Colonic mucosa (tissue), 4 donors: ENCODE results near the gene YAE1. TPM values are rescaled to one million over a fixed set of nuclear protein-coding genes. Genes with fewer than 3 reads are reported as not detected.

Source experiments
- DNase-seq: peaks from one replicate; pipeline ENCODE4 v3.0.0-alpha.2; 2020
- H3K27ac ChIP-seq: fragments of 200-600 bp; one replicate; pipeline ENCODE4 v1.8.0; 2021
- H3K27me3 ChIP-seq: fragments of 200-600 bp; one replicate; pipeline ENCODE4 v1.8.0; 2021
- H3K36me3 ChIP-seq: fragments of 200-600 bp; one replicate; pipeline ENCODE4 v1.8.0; 2021
- H3K4me1 ChIP-seq: fragments of 200-600 bp; one replicate; pipeline ENCODE4 v1.8.0; 2021; ENCODE audit warnings: mild to moderate bottlenecking
- H3K4me3 ChIP-seq: fragments of 200-600 bp; one replicate; pipeline ENCODE4 v1.8.0; 2021
- H3K9ac ChIP-seq, 2 donors: one replicate each; pipeline ENCODE4 v1.7.0; 2013; ENCODE audit warnings: control low read depth in 2 of 2, low read depth in 2 of 2, low read length in 2 of 2
- H3K9me3 ChIP-seq: fragments of 200-600 bp; one replicate; pipeline ENCODE4 v1.8.0; 2021
- CTCF ChIP-seq: fragments of 200-600 bp; IDR thresholded peaks from one replicate; pipeline ENCODE4 v1.8.0; 2022; ENCODE audit warnings: antibody characterized with exemption, mild to moderate bottlenecking
- intact Hi-C: fragments of 100-400 bp; cut with DNase I; formaldehyde crosslinking; loops from one replicate; pipeline ENCODE4 v1.14.1; 2022
- total RNA-seq, 2 donors: library from RNA; stranded (reverse); fragmentation: NEBNext Ultra II Directional in 1 of 2; extraction: Animal tissue kit (Norgen Biotek cat#: 25700) in 1 of 2; gene quantifications; one replicate each; pipeline ENCODE4 v1.2.1, GENCODE V29; 2021
- donor health status: healthy.
- donor health status: DM: no; HTN: no; CAD: no.
- donor health status: DM: no; HTN: no; CAD: no.

Gene YAE1
- total RNA-seq, 2 donors from 2014 or later: 21.8 to 23.2 TPM

GRCh38 chr7:39592586-39592985, 26.4 kb downstream of the YAE1 start:
- Histone ChIP-seq H3K27me3 (no peaks in the 10 kb centered on the region), H3K4me3 (no peak overlapping the region), H3K4me1 (no peaks in the 10 kb centered on the region), H3K27ac (no peak overlapping the region), H3K36me3 (no peaks in the 10 kb centered on the region), H3K9me3 (no peaks in the 10 kb centered on the region), H3K9ac (no peak overlapping the region)
- DNase-seq: no peak
- intact Hi-C loops: no loop called here
- TF ChIP-seq CTCF: no peak

GRCh38 chr7:39594988-39595620, 28.9 kb downstream of the YAE1 start:
- H3K36me3 ChIP-seq: no peaks in the 10 kb centered on the region
- H3K4me1 ChIP-seq: no peaks in the 10 kb centered on the region
- no peak overlapping the region for H3K9ac ChIP-seq
- no peak for TF ChIP-seq CTCF
- no peak for DNase-seq
- H3K27ac ChIP-seq: no peak overlapping the region
- H3K4me3 ChIP-seq: no peak overlapping the region
- H3K27me3 ChIP-seq: no peaks in the 10 kb centered on the region
- intact Hi-C loops: no loop called here
- no peaks in the 10 kb centered on the region for H3K9me3 ChIP-seq

DNA sequence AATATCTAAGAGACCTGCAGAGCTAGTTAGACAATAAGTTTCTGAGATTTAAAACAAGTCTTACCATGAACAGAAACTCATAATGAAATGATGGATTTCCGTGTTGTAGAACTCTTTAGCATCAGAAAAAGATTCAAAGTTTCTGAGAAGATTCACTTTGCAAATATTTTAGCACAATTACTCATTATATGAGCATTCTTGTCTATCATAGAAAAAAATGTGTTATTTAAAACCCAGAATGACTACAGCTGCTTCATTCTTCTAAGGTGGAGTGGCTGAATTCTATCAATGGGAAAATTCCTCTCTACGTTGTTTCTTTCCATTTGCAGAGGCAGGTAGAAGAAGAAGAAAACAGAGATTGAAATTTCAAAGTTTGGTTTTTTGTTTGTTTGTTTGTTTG, 36.1 kb downstream of the YAE1 start:
- DNase-seq: no peak
- Histone ChIP-seq H3K4me3 (no peak overlapping the region), H3K9me3 (no peaks in the 10 kb centered on the region), H3K36me3 (no peaks in the 10 kb centered on the region), H3K9ac (no peak overlapping the region), H3K27me3 (no peaks in the 10 kb centered on the region), H3K4me1 (no peaks in the 10 kb centered on the region), H3K27ac (no peak overlapping the region)
- intact Hi-C loops: no loop called here
- TF ChIP-seq CTCF: no peak

- H3K36me3 ChIP-seq: no peaks in the 10 kb centered on the region
- H3K27me3 ChIP-seq: no peaks in the 10 kb centered on the region
- H3K4me1 ChIP-seq: no peaks in the 10 kb centered on the region
- H3K27ac ChIP-seq: no peak overlapping the region
- DNase-seq: no peak
- no peak overlapping the region for H3K4me3 ChIP-seq
- H3K9ac ChIP-seq: no peak overlapping the region
- H3K9me3 ChIP-seq: no peaks in the 10 kb centered on the region
- intact Hi-C loops: no loop called here
- TF ChIP-seq CTCF: no peak
These were observed 37.7 kb downstream of the YAE1 start for GRCh38 chr7:39603924-39604323.

GRCh38 chr7:39605087-39605486, 38.9 kb downstream of the YAE1 start:
- TF ChIP-seq CTCF: no peak
- Histone ChIP-seq H3K4me3 (no peak overlapping the region), H3K9ac (no peak overlapping the region), H3K27me3 (no peaks in the 10 kb centered on the region), H3K9me3 (no peaks in the 10 kb centered on the region), H3K27ac (no peak overlapping the region), H3K4me1 (no peaks in the 10 kb centered on the region), H3K36me3 (no peaks in the 10 kb centered on the region)
- no peak for DNase-seq
- intact Hi-C loops: no loop called here
